ENCODE results near the gene FIBIN.
"Not testable (repeated sequence)": the region's sequence is repeated elsewhere in the genome, so short reads cannot be mapped to it uniquely, and the experiment has no call there.

FIBIN gene

GRCh38 chr11:26993965-26994457 lies at the start of gene FIBIN:
Gene FIBIN (plus strand): TSS chr11:26994112. CDS start chr11:26994527, 415 bp downstream.
- peak; percentile 83 for DNase-seq

- DNase-seq = no peak
Measured at GRCh38 chr11:26944866-26945664, 48.8 kb upstream of the FIBIN start.

- no peak for DNase-seq
Measured at GRCh38 chr11:26946257-26946716, 47.6 kb upstream of the FIBIN start.

- peak; percentile 39 for DNase-seq
Measured at GRCh38 chr11:26947379-26947844, 46.5 kb upstream of the FIBIN start.

- DNase-seq = no peak
Measured at GRCh38 chr11:26947904-26948639, 45.8 kb upstream of the FIBIN start.

- DNase-seq = no peak
Measured at GRCh38 chr11:26948881-26949280, 45.0 kb upstream of the FIBIN start.

- DNase-seq = no peak
Measured at GRCh38 chr11:26949846-26950245, 44.1 kb upstream of the FIBIN start.

- no peak for DNase-seq
Measured at GRCh38 chr11:26950260-26950719, 43.6 kb upstream of the FIBIN start.

GRCh38 chr11:26951809-26952515 lies 42.0 kb upstream of the FIBIN start:
- DNase-seq = no peak

- DNase-seq = no peak
Measured at GRCh38 chr11:26953770-26954392, 40.0 kb upstream of the FIBIN start.

GRCh38 chr11:26958005-26958701 lies 35.8 kb upstream of the FIBIN start:
- DNase-seq = peak; percentile 41

- no peak for DNase-seq
Measured at GRCh38 chr11:26958702-26959049, 35.2 kb upstream of the FIBIN start.

GRCh38 chr11:26960281-26960680 lies 33.6 kb upstream of the FIBIN start:
- no peak for DNase-seq

GRCh38 chr11:26963764-26964163 lies 30.1 kb upstream of the FIBIN start:
- DNase-seq = no peak

GRCh38 chr11:26964339-26964738 lies 29.6 kb upstream of the FIBIN start:
- DNase-seq = no peak

GRCh38 chr11:26964847-26965485 lies 28.9 kb upstream of the FIBIN start:
- DNase-seq = not testable (repeated sequence)

GRCh38 chr11:26971961-26972360 lies 22.0 kb upstream of the FIBIN start:
- no peak for DNase-seq

- DNase-seq = no peak
Measured at GRCh38 chr11:26974069-26974783, 19.7 kb upstream of the FIBIN start.

- DNase-seq = no peak
Measured at GRCh38 chr11:26974996-26975395, 18.9 kb upstream of the FIBIN start.

GRCh38 chr11:26976389-26976788 lies 17.5 kb upstream of the FIBIN start:
- DNase-seq = no peak

GRCh38 chr11:26977209-26977608 lies 16.7 kb upstream of the FIBIN start:
- DNase-seq = not testable (repeated sequence)
